ENCODE results near the gene IL16. TPM values are rescaled to one million over a fixed set of nuclear protein-coding genes. Genes with fewer than 3 reads are reported as not detected.

Gene IL16
- total RNA-seq, 1 experiment from 2014 or later: 0.81 TPM

DNA sequence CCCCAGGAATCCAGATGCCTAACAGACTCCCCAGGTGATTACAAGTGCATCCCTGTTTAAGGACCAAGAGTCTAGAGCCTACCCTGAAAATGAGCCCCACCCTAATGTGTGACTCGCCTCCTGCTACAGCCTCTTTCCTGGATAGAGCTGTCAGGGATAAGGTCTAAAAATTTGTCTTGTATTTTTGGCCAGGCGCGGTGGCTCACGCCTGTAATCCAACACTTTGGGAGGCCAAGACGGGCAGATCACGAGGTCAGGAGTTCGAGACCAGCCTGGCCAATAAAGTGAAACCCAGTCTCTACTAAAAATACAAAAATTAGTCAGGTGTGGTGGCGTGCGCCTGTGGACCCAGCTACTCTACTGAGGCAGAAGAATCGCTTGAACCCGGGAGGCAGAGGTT is 166.1 kb downstream of the IL16 start:
- Histone ChIP-seq H3K27ac (ENCODE audit: low read depth, low read length) (no peak overlapping the region), H3K9ac (ENCODE audit: low read length) (no peak overlapping the region), H3K4me2 (ENCODE audit: low read length) (no peak overlapping the region), H3K4me1 (ENCODE audit: control insufficient read depth in 1 of 2, insufficient read depth in 2 of 2, low read length in 2 of 2) (no peaks in the 10 kb centered on the region), H3K36me3 (ENCODE audit: control insufficient read depth in 1 of 2, insufficient read depth in 2 of 2, low read length in 2 of 2) (no peaks in the 10 kb centered on the region), H3K9me3 (ENCODE audit: control insufficient read depth in 1 of 2, insufficient read depth in 1 of 2, low read depth in 1 of 2, low read length in 2 of 2) (no peaks in the 10 kb centered on the region), H3K4me3 (replicated peaks in 1 of 2; ENCODE audit: low read depth in 1 of 2, low read length in 2 of 2) (no peak overlapping the region), H3K9me2 (ENCODE audit: insufficient read depth) (no peaks in the 10 kb centered on the region), H3K27me3 (ENCODE audit: insufficient read depth, low read length) (no peaks in the 10 kb centered on the region), H3K79me2 (ENCODE audit: insufficient read depth, low read length) (no peaks in the 10 kb centered on the region), H2AFZ (ENCODE audit: low read depth, low read length, poor library complexity, severe bottlenecking) (no peak overlapping the region), H4K20me1 (ENCODE audit: insufficient read depth) (no peaks in the 10 kb centered on the region)
- DNase-seq (ENCODE audit: low read depth, low spot score) (no peak), ATAC-seq (0 out of 2 replicates have a peak, but pooled peaks have one; percentile 36)
- BruUV-seq (replicated peaks): no TSS peak
- intact Hi-C loops (cut with micrococcal nuclease): no loop called here
- TF ChIP-seq CBX3 (IDR thresholded peaks at IDR 0.05; ENCODE audit: low read depth) (no peak), POLR2A (IDR thresholded peaks at IDR 0.05; ENCODE audit: borderline replicate concordance, extremely low read depth, insufficient read depth, insufficient read length) (no peak), SRF (IDR thresholded peaks at IDR 0.05; ENCODE audit: low read depth) (no peak), MAX (IDR thresholded peaks at IDR 0.05) (no peak), JUND (IDR thresholded peaks at IDR 0.05) (no peak), ZNF274 (IDR thresholded peaks at IDR 0.05; ENCODE audit: low read depth, low read length) (no peak), FOSL1 (IDR thresholded peaks at IDR 0.05; ENCODE audit: low read depth) (no peak), CEBPB (IDR thresholded peaks at IDR 0.05; ENCODE audit: low read depth) (no peak), EZH2 (IDR thresholded peaks at IDR 0.05) (no peak), YY1 (IDR thresholded peaks at IDR 0.05; ENCODE audit: extremely low read depth, insufficient replicate concordance, low read depth, low read length) (no peak), RAD21 (IDR thresholded peaks at IDR 0.05; ENCODE audit: low read depth) (no peak), EGR1 (IDR thresholded peaks at IDR 0.05; ENCODE audit: low read depth) (no peak), SIN3A (IDR thresholded peaks at IDR 0.05; ENCODE audit: low read depth) (no peak), POLR2AphosphoS5 (IDR thresholded peaks at IDR 0.05; ENCODE audit: low read depth, low read length) (no peak)
- TF ChIP-seq, protein P1, sequence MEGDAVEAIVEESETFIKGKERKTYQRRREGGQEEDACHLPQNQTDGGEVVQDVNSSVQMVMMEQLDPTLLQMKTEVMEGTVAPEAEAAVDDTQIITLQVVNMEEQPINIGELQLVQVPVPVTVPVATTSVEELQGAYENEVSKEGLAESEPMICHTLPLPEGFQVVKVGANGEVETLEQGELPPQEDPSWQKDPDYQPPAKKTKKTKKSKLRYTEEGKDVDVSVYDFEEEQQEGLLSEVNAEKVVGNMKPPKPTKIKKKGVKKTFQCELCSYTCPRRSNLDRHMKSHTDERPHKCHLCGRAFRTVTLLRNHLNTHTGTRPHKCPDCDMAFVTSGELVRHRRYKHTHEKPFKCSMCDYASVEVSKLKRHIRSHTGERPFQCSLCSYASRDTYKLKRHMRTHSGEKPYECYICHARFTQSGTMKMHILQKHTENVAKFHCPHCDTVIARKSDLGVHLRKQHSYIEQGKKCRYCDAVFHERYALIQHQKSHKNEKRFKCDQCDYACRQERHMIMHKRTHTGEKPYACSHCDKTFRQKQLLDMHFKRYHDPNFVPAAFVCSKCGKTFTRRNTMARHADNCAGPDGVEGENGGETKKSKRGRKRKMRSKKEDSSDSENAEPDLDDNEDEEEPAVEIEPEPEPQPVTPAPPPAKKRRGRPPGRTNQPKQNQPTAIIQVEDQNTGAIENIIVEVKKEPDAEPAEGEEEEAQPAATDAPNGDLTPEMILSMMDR (IDR thresholded peaks at IDR 0.05 in 2 of 3, conservative IDR thresholded peaks at IDR 0.05 in 1 of 3; ENCODE audit: borderline replicate concordance in 1 of 3, insufficient read depth in 1 of 3, low read depth in 2 of 3, low read length in 2 of 3): no peak
- TF ChIP-seq, protein P2, sequence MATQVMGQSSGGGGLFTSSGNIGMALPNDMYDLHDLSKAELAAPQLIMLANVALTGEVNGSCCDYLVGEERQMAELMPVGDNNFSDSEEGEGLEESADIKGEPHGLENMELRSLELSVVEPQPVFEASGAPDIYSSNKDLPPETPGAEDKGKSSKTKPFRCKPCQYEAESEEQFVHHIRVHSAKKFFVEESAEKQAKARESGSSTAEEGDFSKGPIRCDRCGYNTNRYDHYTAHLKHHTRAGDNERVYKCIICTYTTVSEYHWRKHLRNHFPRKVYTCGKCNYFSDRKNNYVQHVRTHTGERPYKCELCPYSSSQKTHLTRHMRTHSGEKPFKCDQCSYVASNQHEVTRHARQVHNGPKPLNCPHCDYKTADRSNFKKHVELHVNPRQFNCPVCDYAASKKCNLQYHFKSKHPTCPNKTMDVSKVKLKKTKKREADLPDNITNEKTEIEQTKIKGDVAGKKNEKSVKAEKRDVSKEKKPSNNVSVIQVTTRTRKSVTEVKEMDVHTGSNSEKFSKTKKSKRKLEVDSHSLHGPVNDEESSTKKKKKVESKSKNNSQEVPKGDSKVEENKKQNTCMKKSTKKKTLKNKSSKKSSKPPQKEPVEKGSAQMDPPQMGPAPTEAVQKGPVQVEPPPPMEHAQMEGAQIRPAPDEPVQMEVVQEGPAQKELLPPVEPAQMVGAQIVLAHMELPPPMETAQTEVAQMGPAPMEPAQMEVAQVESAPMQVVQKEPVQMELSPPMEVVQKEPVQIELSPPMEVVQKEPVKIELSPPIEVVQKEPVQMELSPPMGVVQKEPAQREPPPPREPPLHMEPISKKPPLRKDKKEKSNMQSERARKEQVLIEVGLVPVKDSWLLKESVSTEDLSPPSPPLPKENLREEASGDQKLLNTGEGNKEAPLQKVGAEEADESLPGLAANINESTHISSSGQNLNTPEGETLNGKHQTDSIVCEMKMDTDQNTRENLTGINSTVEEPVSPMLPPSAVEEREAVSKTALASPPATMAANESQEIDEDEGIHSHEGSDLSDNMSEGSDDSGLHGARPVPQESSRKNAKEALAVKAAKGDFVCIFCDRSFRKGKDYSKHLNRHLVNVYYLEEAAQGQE (IDR thresholded peaks at IDR 0.05; ENCODE audit: low read depth): no peak
- TF ChIP-seq, protein P3, sequence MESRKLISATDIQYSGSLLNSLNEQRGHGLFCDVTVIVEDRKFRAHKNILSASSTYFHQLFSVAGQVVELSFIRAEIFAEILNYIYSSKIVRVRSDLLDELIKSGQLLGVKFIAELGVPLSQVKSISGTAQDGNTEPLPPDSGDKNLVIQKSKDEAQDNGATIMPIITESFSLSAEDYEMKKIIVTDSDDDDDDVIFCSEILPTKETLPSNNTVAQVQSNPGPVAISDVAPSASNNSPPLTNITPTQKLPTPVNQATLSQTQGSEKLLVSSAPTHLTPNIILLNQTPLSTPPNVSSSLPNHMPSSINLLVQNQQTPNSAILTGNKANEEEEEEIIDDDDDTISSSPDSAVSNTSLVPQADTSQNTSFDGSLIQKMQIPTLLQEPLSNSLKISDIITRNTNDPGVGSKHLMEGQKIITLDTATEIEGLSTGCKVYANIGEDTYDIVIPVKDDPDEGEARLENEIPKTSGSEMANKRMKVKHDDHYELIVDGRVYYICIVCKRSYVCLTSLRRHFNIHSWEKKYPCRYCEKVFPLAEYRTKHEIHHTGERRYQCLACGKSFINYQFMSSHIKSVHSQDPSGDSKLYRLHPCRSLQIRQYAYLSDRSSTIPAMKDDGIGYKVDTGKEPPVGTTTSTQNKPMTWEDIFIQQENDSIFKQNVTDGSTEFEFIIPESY (IDR thresholded peaks at IDR 0.05; ENCODE audit: extremely low read depth, insufficient replicate concordance, low read length): no peak
- ChIA-PET RAD21 (ENCODE audit: low non-redundant PET in 1 of 2, low total read pairs in 2 of 2, uncharacterized antibody in 2 of 2, unreplicated experiment in 2 of 2) (no interaction called here), CTCF (no interaction called here), POLR2A (no interaction called here)

Data from HCT116 (cell line).